Lung (tissue), 12 donors: ENCODE results near the gene SUCO. TPM values are rescaled to one million over a fixed set of nuclear protein-coding genes. Genes with fewer than 3 reads are reported as not detected.

ENCODE experiments used
- ATAC-seq: fragments of 200-7000 bp; cut with Tn5 transposase; one replicate; pipeline ENCODE4 v1.9.1; 2020; ENCODE audit warnings: moderate number of reproducible peaks; ENCODE audit not compliant: insufficient read depth, low FRiP score
- DNase-seq, 3 donors: peaks; one replicate each; pipeline ENCODE4 v3.0.0-alpha.2; 2013 to 2017
- H3K27ac ChIP-seq, 2 donors: one replicate each; pipeline ENCODE4 v1.5.1; 2013; ENCODE audit warnings: mild to moderate bottlenecking in 2 of 2, moderate library complexity in 2 of 2, control low read depth in 1 of 2, inconsistent platforms in 1 of 2, low read depth in 1 of 2, low read length in 1 of 2
- H3K27me3 ChIP-seq, 3 donors: one replicate each; pipeline ENCODE4 v1.5.1; 2013; ENCODE audit warnings: low read length in 2 of 3; ENCODE audit not compliant: control insufficient read depth in 3 of 3, insufficient read depth in 3 of 3
- H3K36me3 ChIP-seq, 4 donors: one replicate each; pipeline ENCODE4 v1.5.1; 2013; ENCODE audit warnings: low read length in 4 of 4, mild to moderate bottlenecking in 1 of 4, moderate library complexity in 1 of 4; ENCODE audit not compliant: control insufficient read depth in 4 of 4, insufficient read depth in 4 of 4
- H3K4me1 ChIP-seq, 5 donors: one replicate each; pipeline ENCODE4 v1.5.1; 2013; ENCODE audit warnings: low read length in 5 of 5, mild to moderate bottlenecking in 2 of 5, moderate library complexity in 1 of 5; ENCODE audit not compliant: control insufficient read depth in 5 of 5, insufficient read depth in 5 of 5
- H3K4me3 ChIP-seq: one replicate; pipeline ENCODE4 v1.5.1; 2013; ENCODE audit warnings: mild to moderate bottlenecking, control low read depth, moderate library complexity
- H3K9ac ChIP-seq, 2 donors: one replicate each; pipeline ENCODE4 v1.5.1; 2013; ENCODE audit warnings: low read length in 2 of 2, control low read depth in 1 of 2; ENCODE audit not compliant: insufficient read depth in 1 of 2
- H3K9me3 ChIP-seq, 4 donors: one replicate each; pipeline ENCODE4 v1.5.1; 2013; ENCODE audit warnings: low read length in 3 of 4, mild to moderate bottlenecking in 1 of 4, moderate library complexity in 1 of 4; ENCODE audit not compliant: control insufficient read depth in 4 of 4, insufficient read depth in 3 of 4
- WGBS, 2 donors: extraction: QIAGEN DNeasy Blood & Tissue Kit; methylation state at CpG; one replicate each; pipeline ENCODE4 v1.1.7; 2013; 5-methylcytosine and 5-hydroxymethylcytosine counted together
- polyA plus RNA-seq, 2 donors: library from polyadenylated mRNA; stranded (reverse); fragments of 200-250 nt; gene quantifications; one replicate each; pipeline ENCODE4 v1.2.1, GENCODE V29; 2013
- total RNA-seq, 2 donors: library from RNA; depleted of rRNA in 1 of 2; stranded (reverse); fragments of >200 nt in 1 of 2; gene quantifications; one replicate each; pipeline ENCODE4 v1.2.1, GENCODE V29; 2014 to 2021
- TF ChIP-seq, protein P1 (sequence below): IDR thresholded peaks from 2 replicates; pipeline ENCODE4 v1.5.1; 2012; ENCODE audit warnings: mild to moderate bottlenecking; ENCODE audit errors: control extremely low read depth, extremely low read depth
- donor health status: control.
- donor health status: control.
- donor health status: Bipolar disorder and iron deficiency.
- donor health status: healthy.
- donor health status: DM: yes; HTN: yes; CAD: no.

SUCO gene
- total and polyA plus RNA-seq, 4 donors, result 10.2 to 86.8 (median 22.0) TPM

DNA sequence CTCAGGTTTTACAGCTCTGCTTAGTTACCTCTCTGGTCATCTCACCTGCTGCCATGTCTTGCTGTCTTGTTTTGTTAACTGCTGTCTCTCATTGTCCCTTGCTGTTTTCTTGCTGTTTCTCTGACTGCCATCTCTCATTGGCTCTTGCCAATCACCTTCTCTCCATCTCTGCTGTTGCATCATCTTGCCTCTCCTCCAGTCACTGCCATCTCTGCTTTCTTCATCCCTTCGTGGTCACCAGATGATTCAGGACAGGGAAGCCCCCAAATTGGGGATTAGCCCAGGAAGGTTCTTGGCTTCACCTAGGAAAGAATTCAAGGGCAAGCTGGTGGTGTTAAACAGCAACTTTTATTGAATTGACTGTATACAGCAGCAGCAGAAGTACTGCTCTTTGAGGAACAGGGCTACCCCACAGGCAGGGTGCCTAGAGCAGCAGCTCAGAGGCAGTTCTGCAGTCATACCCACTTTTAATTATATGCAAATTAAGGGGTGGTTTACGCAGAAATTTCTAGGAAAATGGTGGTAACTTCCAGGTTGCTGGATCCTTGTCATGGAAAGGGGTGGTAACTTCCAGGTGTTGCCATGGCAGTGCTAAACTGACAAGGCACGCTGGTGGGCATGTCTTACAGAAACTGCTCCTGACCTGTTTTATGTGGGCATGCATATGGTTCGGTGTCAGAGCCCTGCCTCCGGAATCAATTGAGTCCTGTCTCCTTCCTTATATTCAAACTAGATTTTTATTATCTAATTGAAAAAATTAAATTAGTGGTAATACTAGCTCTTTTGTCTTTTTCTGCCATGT, 33.4 kb downstream of the SUCO start:
- Histone ChIP-seq H3K9ac (no peak overlapping the region), H3K27ac (no peak overlapping the region), H3K36me3 (peaks cover 8 to 24% (median 15%) of the 10 kb centered on the region in 4 donors), H3K27me3 (no peaks in the 10 kb centered on the region), H3K4me1 (no peaks in the 10 kb centered on the region), H3K9me3 (peaks cover 0 to 1% (median 0%) of the 10 kb centered on the region in 4 donors), H3K4me3 (no peak overlapping the region)
- DNase-seq, result no peak
- ATAC-seq, result no peak
- TF ChIP-seq, protein P1, sequence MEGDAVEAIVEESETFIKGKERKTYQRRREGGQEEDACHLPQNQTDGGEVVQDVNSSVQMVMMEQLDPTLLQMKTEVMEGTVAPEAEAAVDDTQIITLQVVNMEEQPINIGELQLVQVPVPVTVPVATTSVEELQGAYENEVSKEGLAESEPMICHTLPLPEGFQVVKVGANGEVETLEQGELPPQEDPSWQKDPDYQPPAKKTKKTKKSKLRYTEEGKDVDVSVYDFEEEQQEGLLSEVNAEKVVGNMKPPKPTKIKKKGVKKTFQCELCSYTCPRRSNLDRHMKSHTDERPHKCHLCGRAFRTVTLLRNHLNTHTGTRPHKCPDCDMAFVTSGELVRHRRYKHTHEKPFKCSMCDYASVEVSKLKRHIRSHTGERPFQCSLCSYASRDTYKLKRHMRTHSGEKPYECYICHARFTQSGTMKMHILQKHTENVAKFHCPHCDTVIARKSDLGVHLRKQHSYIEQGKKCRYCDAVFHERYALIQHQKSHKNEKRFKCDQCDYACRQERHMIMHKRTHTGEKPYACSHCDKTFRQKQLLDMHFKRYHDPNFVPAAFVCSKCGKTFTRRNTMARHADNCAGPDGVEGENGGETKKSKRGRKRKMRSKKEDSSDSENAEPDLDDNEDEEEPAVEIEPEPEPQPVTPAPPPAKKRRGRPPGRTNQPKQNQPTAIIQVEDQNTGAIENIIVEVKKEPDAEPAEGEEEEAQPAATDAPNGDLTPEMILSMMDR, result no peak
- WGBS, 2 donors, result 87 to 94% methylated on average over 5 of the region's 5 CpGs

DNA sequence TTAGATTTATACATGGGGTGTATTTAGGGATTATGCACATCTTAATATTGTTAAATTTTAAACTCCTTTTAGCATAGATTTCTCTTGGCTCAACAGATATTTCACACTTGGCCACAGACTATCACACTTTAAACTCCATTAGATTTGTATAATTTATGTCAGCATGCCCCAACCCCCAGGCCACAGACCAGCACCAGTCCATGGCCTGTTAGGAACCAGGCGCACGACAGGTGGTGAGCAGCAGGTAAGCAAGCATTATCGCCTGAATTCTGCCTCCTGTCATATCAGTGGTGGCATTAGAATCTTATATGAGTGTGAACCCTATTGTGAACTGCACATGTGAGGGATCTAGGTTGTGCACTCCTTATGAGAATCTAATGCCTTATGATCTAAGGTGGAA, 34.8 kb downstream of the SUCO start:
- Histone ChIP-seq H3K36me3 (peaks cover 8 to 21% (median 15%) of the 10 kb centered on the region in 4 donors), H3K9ac (no peak overlapping the region), H3K27me3 (no peaks in the 10 kb centered on the region), H3K27ac (no peak overlapping the region), H3K4me1 (no peaks in the 10 kb centered on the region), H3K9me3 (peaks cover 0 to 1% (median 0%) of the 10 kb centered on the region in 4 donors), H3K4me3 (no peak overlapping the region)
- ATAC-seq, result no peak
- DNase-seq, result no peak
- WGBS, 2 donors, result 97 to 99% methylated on average over 3 of the region's 3 CpGs
- TF ChIP-seq, protein P1, result no peak

GRCh38 chr1:172574080-172574479, 41.1 kb downstream of the SUCO start:
- ATAC-seq (no peak), DNase-seq (no peak)
- Histone ChIP-seq H3K4me3 (no peak overlapping the region), H3K36me3 (peaks cover 2 to 16% (median 7%) of the 10 kb centered on the region in 4 donors), H3K9ac (no peak overlapping the region), H3K4me1 (no peaks in the 10 kb centered on the region), H3K27me3 (no peaks in the 10 kb centered on the region), H3K27ac (no peak overlapping the region), H3K9me3 (peaks cover 0 to 1% (median 0%) of the 10 kb centered on the region in 4 donors)
- WGBS, 2 donors, result 93 to 97% methylated on average over 2 of the region's 2 CpGs
- TF ChIP-seq, protein P1, result no peak
